Neural cell (in vitro differentiated cells): ENCODE data around the gene CUBN. TPM values are rescaled to one million over a fixed set of nuclear protein-coding genes. Genes with fewer than 3 reads are reported as not detected.

Source experiments
- H2AFZ ChIP-seq: fragments of 200-600, 300-800 bp; sonication (generic), shearing (Covaris generic); 2 replicates; pipeline ENCODE4 v1.6.0; 2014; ENCODE audit warnings: low read depth, mild to moderate bottlenecking, antibody characterized with exemption, low read length, moderate library complexity
- H3F3A ChIP-seq: fragments of 200-600 bp; shearing (Covaris generic); 2 replicates; pipeline ENCODE4 v1.6.1; 2016; ENCODE audit warnings: mild to moderate bottlenecking, moderate library complexity, mixed read lengths, antibody characterized with exemption, low read length; ENCODE audit not compliant: insufficient read depth, poor library complexity, severe bottlenecking
- H3K27ac ChIP-seq: fragments of 200-600, 300-800 bp; sonication (generic), shearing (Covaris generic); 2 replicates; pipeline ENCODE4 v1.5.1; 2014; ENCODE audit warnings: mild to moderate bottlenecking, low read length, moderate library complexity
- H3K27me3 ChIP-seq: fragments of 300-800, 200-600 bp; sonication (generic), shearing (Covaris generic); 2 replicates; pipeline ENCODE4 v1.6.0; 2014; ENCODE audit warnings: mild to moderate bottlenecking, low read depth, low read length, moderate library complexity; ENCODE audit not compliant: insufficient read depth
- H3K36me3 ChIP-seq: fragments of 300-800, 200-600 bp; sonication (generic), shearing (Covaris generic); 2 replicates; pipeline ENCODE4 v1.5.1; 2014; ENCODE audit warnings: mild to moderate bottlenecking, antibody characterized with exemption, low read length, moderate library complexity; ENCODE audit not compliant: insufficient read depth
- H3K4me2 ChIP-seq: fragments of 300-800, 200-600 bp; sonication (generic), shearing (Covaris generic); 2 replicates; pipeline ENCODE4 v1.6.0; 2014; ENCODE audit warnings: mild to moderate bottlenecking, low read length
- H3K4me3 ChIP-seq: fragments of 300-800, 200-600 bp; sonication (generic), shearing (Covaris generic); 2 replicates; pipeline ENCODE4 v1.5.1; 2014; ENCODE audit warnings: mild to moderate bottlenecking, low read length, moderate library complexity
- H3K79me2 ChIP-seq: fragments of 200-600 bp; shearing (Covaris generic); replicated peaks from 2 replicates; pipeline ENCODE4 v1.6.0; 2014; ENCODE audit warnings: mild to moderate bottlenecking, low read length, moderate library complexity; ENCODE audit not compliant: insufficient read depth
- H3K9ac ChIP-seq: fragments of 300-800, 200-600 bp; sonication (generic), shearing (Covaris generic); 2 replicates; pipeline ENCODE4 v1.6.1; 2016; ENCODE audit warnings: mild to moderate bottlenecking, low read length, mixed read lengths
- H3K9me2 ChIP-seq: fragments of 200-600 bp; shearing (Covaris generic); 2 replicates; pipeline ENCODE4 v1.6.1; 2016; ENCODE audit warnings: mild to moderate bottlenecking, low read length, mixed read lengths; ENCODE audit not compliant: insufficient read depth
- H3K9me3 ChIP-seq: fragments of 200-600, 300-800 bp; sonication (generic), shearing (Covaris generic); 2 replicates; pipeline ENCODE4 v1.6.1; 2016; ENCODE audit warnings: mild to moderate bottlenecking, mixed run types, low read length, moderate library complexity, mixed read lengths
- H4K20me1 ChIP-seq: fragments of 200-600 bp; shearing (Covaris generic); 2 replicates; pipeline ENCODE4 v1.6.1; 2016; ENCODE audit warnings: mild to moderate bottlenecking, mixed run types; ENCODE audit not compliant: insufficient read depth
- CTCF ChIP-seq: fragments of 450-650 bp; IDR thresholded peaks from 2 replicates; pipeline ENCODE4 v1.5.1; 2014; ENCODE audit warnings: antibody characterized with exemption, mild to moderate bottlenecking, moderate library complexity; ENCODE audit not compliant: poor library complexity, severe bottlenecking
- EP300 ChIP-seq: fragments of 450-650 bp; conservative IDR thresholded peaks from 2 replicates; pipeline ENCODE4 v1.6.1; 2014; ENCODE audit warnings: antibody characterized with exemption, mild to moderate bottlenecking, moderate library complexity; ENCODE audit not compliant: poor library complexity, severe bottlenecking
- EZH2 ChIP-seq: fragments of 200-600, 300-800 bp; shearing (Covaris generic), sonication (generic); IDR thresholded peaks from 2 replicates; pipeline ENCODE4 v1.6.1; 2014; ENCODE audit warnings: antibody characterized with exemption, low read length, borderline replicate concordance, mild to moderate bottlenecking; ENCODE audit not compliant: insufficient read depth, poor library complexity, severe bottlenecking
- MXI1 ChIP-seq: fragments of 450-650 bp; conservative IDR thresholded peaks from 2 replicates; pipeline ENCODE4 v1.6.1; 2014; ENCODE audit warnings: antibody characterized with exemption, mild to moderate bottlenecking; ENCODE audit not compliant: poor library complexity, severe bottlenecking
- POLR2AphosphoS5 ChIP-seq: IDR thresholded peaks from 2 replicates; pipeline ENCODE4 v1.6.1; 2012
- RAD21 ChIP-seq: fragments of 450-650 bp; conservative IDR thresholded peaks from 2 replicates; pipeline ENCODE4 v1.6.1; 2014; ENCODE audit warnings: antibody characterized with exemption, mild to moderate bottlenecking, moderate library complexity
- REST ChIP-seq: IDR thresholded peaks from 2 replicates; pipeline ENCODE4 v1.6.1; 2012; ENCODE audit warnings: borderline replicate concordance
- SMC3 ChIP-seq: fragments of 450-650 bp; conservative IDR thresholded peaks from 2 replicates; pipeline ENCODE4 v1.6.1; 2014; ENCODE audit warnings: antibody characterized with exemption, mild to moderate bottlenecking, moderate library complexity; ENCODE audit not compliant: poor library complexity
- TAF1 ChIP-seq: IDR thresholded peaks from 2 replicates; pipeline ENCODE4 v1.6.1; 2012; ENCODE audit warnings: low read depth
- polyA plus RNA-seq: library from polyadenylated mRNA; depleted of rRNA; stranded (reverse); fragments of >200 nt; gene quantifications from 2 replicates; pipeline ENCODE4 v1.2.3, GENCODE V29; 2014

The CUBN gene
- polyA plus RNA-seq, 1 donor from 2014 or later, result 7.1 TPM

GRCh38 chr10:17176091-17176490, 46.5 kb upstream of the CUBN start:
- Histone ChIP-seq H3K27me3 (no peaks in the 10 kb centered on the region), H3K36me3 (no peaks in the 10 kb centered on the region), H3K27ac (no peak overlapping the region), H3K9me3 (no peaks in the 10 kb centered on the region), H2AFZ (no peak overlapping the region), H3K4me2 (no peak overlapping the region), H4K20me1 (no peaks in the 10 kb centered on the region), H3K4me3 (no peak overlapping the region), H3K79me2 (peaks cover 3% of the 10 kb centered on the region), H3K9me2 (no peaks in the 10 kb centered on the region), H3F3A (no peaks in the 10 kb centered on the region), H3K9ac (no peak overlapping the region)
- TF ChIP-seq REST (no peak), MXI1 (no peak), CTCF (no peak), TAF1 (no peak)

- Histone ChIP-seq H3F3A (no peaks in the 10 kb centered on the region), H2AFZ (no peak overlapping the region), H3K79me2 (peaks cover 3% of the 10 kb centered on the region), H3K27ac (no peak overlapping the region), H3K4me3 (no peak overlapping the region), H3K36me3 (no peaks in the 10 kb centered on the region), H3K9ac (no peak overlapping the region), H3K9me3 (no peaks in the 10 kb centered on the region), H3K27me3 (no peaks in the 10 kb centered on the region), H3K4me2 (no peak overlapping the region), H4K20me1 (no peaks in the 10 kb centered on the region), H3K9me2 (no peaks in the 10 kb centered on the region)
- TF ChIP-seq REST (no peak), MXI1 (no peak), CTCF (no peak), TAF1 (no peak), RAD21 (no peak), SMC3 (no peak), POLR2AphosphoS5 (no peak), EZH2 (no peak), EP300 (no peak)
These were observed 45.9 kb upstream of the CUBN start for GRCh38 chr10:17175551-17175950.
